ENCODE measurements around the gene CENATAC. TPM values are rescaled to one million over a fixed set of nuclear protein-coding genes. Genes with fewer than 3 reads are reported as not detected.
"Not testable (repeated sequence)": the region's sequence is repeated elsewhere in the genome, so short reads cannot be mapped to it uniquely, and the experiment has no call there.

Gene CENATAC
- total RNA-seq, 1 donor from 2014 or later = 31.6 TPM

GRCh38 chr11:118957549-118957948, 40.4 kb upstream of the CENATAC start:
- DNase-seq (ENCODE audit: extremely low spot score, unreplicated experiment) = no peak
- Mint-ChIP-seq H3K27me3 (ENCODE audit: unreplicated experiment) (peaks cover 27% of the 10 kb centered on the region), H3K27ac (ENCODE audit: unreplicated experiment) (no peak overlapping the region), H3K4me3 (ENCODE audit: unreplicated experiment) (no peak overlapping the region), H3K36me3 (ENCODE audit: unreplicated experiment) (no peaks in the 10 kb centered on the region), H3K4me1 (ENCODE audit: unreplicated experiment) (peaks cover 6% of the 10 kb centered on the region), H3K9me3 (ENCODE audit: unreplicated experiment) (no peaks in the 10 kb centered on the region)
- TF ChIP-seq CTCF (IDR thresholded peaks at IDR 0.05) = no peak

- H3K9me3 Mint-ChIP-seq (ENCODE audit: unreplicated experiment) = no peaks in the 10 kb centered on the region
- peaks cover 23% of the 10 kb centered on the region for H3K27me3 Mint-ChIP-seq (ENCODE audit: unreplicated experiment)
Measured at GRCh38 chr11:118957968-118958367, 40.0 kb upstream of the CENATAC start.

GRCh38 chr11:118958577-118958976, 39.4 kb upstream of the CENATAC start:
- no peak overlapping the region for H3K4me3 Mint-ChIP-seq (ENCODE audit: unreplicated experiment)
- H3K27ac Mint-ChIP-seq (ENCODE audit: unreplicated experiment) = no peak overlapping the region
- H3K9me3 Mint-ChIP-seq (ENCODE audit: unreplicated experiment) = no peaks in the 10 kb centered on the region
- no peaks in the 10 kb centered on the region for H3K36me3 Mint-ChIP-seq (ENCODE audit: unreplicated experiment)
- DNase-seq (ENCODE audit: extremely low spot score, unreplicated experiment) = no peak
- peaks cover 6% of the 10 kb centered on the region for H3K4me1 Mint-ChIP-seq (ENCODE audit: unreplicated experiment)
- no peak for TF ChIP-seq CTCF (IDR thresholded peaks at IDR 0.05)
- H3K27me3 Mint-ChIP-seq (ENCODE audit: unreplicated experiment) = peaks cover 18% of the 10 kb centered on the region

More at GRCh38 chr11:118957968-118958367, 40.0 kb upstream of the CENATAC start:
- no peak for DNase-seq (ENCODE audit: extremely low spot score, unreplicated experiment)
- no peak overlapping the region for H3K4me3 Mint-ChIP-seq (ENCODE audit: unreplicated experiment)
- no peaks in the 10 kb centered on the region for H3K36me3 Mint-ChIP-seq (ENCODE audit: unreplicated experiment)
- TF ChIP-seq CTCF (IDR thresholded peaks at IDR 0.05) = no peak
- no peak overlapping the region for H3K27ac Mint-ChIP-seq (ENCODE audit: unreplicated experiment)
- H3K4me1 Mint-ChIP-seq (ENCODE audit: unreplicated experiment) = peaks cover 6% of the 10 kb centered on the region

- TF ChIP-seq CTCF (IDR thresholded peaks at IDR 0.05) = no peak
- Mint-ChIP-seq H3K4me3 (ENCODE audit: unreplicated experiment) (no peak overlapping the region), H3K9me3 (ENCODE audit: unreplicated experiment) (no peaks in the 10 kb centered on the region), H3K36me3 (ENCODE audit: unreplicated experiment) (no peaks in the 10 kb centered on the region), H3K4me1 (ENCODE audit: unreplicated experiment) (peaks cover 6% of the 10 kb centered on the region), H3K27me3 (ENCODE audit: unreplicated experiment) (peaks cover 11% of the 10 kb centered on the region), H3K27ac (ENCODE audit: unreplicated experiment) (no peak overlapping the region)
- DNase-seq (ENCODE audit: extremely low spot score, unreplicated experiment) = no peak
Measured at GRCh38 chr11:118961189-118961588, 36.7 kb upstream of the CENATAC start.

- no peaks in the 10 kb centered on the region for H3K36me3 Mint-ChIP-seq (ENCODE audit: unreplicated experiment)
- peaks cover 2% of the 10 kb centered on the region for H3K4me1 Mint-ChIP-seq (ENCODE audit: unreplicated experiment)
- H3K9me3 Mint-ChIP-seq (ENCODE audit: unreplicated experiment) = no peaks in the 10 kb centered on the region
- peaks cover 11% of the 10 kb centered on the region for H3K27me3 Mint-ChIP-seq (ENCODE audit: unreplicated experiment)
- no peak overlapping the region for H3K27ac Mint-ChIP-seq (ENCODE audit: unreplicated experiment)
- no peak for DNase-seq (ENCODE audit: extremely low spot score, unreplicated experiment)
- TF ChIP-seq CTCF (IDR thresholded peaks at IDR 0.05) = no peak
- no peak overlapping the region for H3K4me3 Mint-ChIP-seq (ENCODE audit: unreplicated experiment)
Measured at GRCh38 chr11:118961591-118961990, 36.3 kb upstream of the CENATAC start.

- peaks cover 22% of the 10 kb centered on the region for H3K27me3 Mint-ChIP-seq (ENCODE audit: unreplicated experiment)
- H3K4me3 Mint-ChIP-seq (ENCODE audit: unreplicated experiment); H3K27ac Mint-ChIP-seq (ENCODE audit: unreplicated experiment); DNase-seq (ENCODE audit: extremely low spot score, unreplicated experiment); H3K4me1 Mint-ChIP-seq (ENCODE audit: unreplicated experiment); H3K9me3 Mint-ChIP-seq (ENCODE audit: unreplicated experiment); H3K36me3 Mint-ChIP-seq (ENCODE audit: unreplicated experiment): not testable (repeated sequence)
Measured at GRCh38 chr11:118969508-118969907, 28.4 kb upstream of the CENATAC start.

Data from osteocyte (in vitro differentiated cells).